GM15510 (cell line): ENCODE data around the gene CHRNA9.

Experiments used
- POLR2A ChIP-seq: IDR thresholded peaks from 3 replicates; pipeline ENCODE4 v1.6.1; 2011; ENCODE audit warnings: borderline replicate concordance; ENCODE audit not compliant: insufficient read length; ENCODE audit errors: extremely low read depth

Gene CHRNA9

GRCh38 chr4:40389986-40390385, 54.9 kb downstream of the CHRNA9 start:
- no peak for TF ChIP-seq POLR2A

- TF ChIP-seq POLR2A, result no peak
Observed at GRCh38 chr4:40394236-40394635, 59.1 kb downstream of the CHRNA9 start.

- no peak for TF ChIP-seq POLR2A
Observed at GRCh38 chr4:40395166-40395900, 60.2 kb downstream of the CHRNA9 start.

GRCh38 chr4:40395908-40396793, 61.0 kb downstream of the CHRNA9 start:
- no peak for TF ChIP-seq POLR2A

GRCh38 chr4:40399578-40399977, 64.4 kb downstream of the CHRNA9 start:
- TF ChIP-seq POLR2A, result no peak

GRCh38 chr4:40401096-40401495, 66.0 kb downstream of the CHRNA9 start:
- no peak for TF ChIP-seq POLR2A

GRCh38 chr4:40401631-40402030, 66.5 kb downstream of the CHRNA9 start:
- TF ChIP-seq POLR2A, result no peak

GRCh38 chr4:40402556-40402955, 67.4 kb downstream of the CHRNA9 start:
- no peak for TF ChIP-seq POLR2A

GRCh38 chr4:40403081-40403480, 67.9 kb downstream of the CHRNA9 start:
- TF ChIP-seq POLR2A, result no peak
